HEK293T (cell line): ENCODE measurements around the gene CCSER1.

Source experiments
- BHLHE40 ChIP-seq: fragments of 450-650 bp; IDR thresholded peaks from 2 replicates; pipeline ENCODE4 v1.6.1; 2016; ENCODE audit warnings: mild to moderate bottlenecking, moderate library complexity, borderline replicate concordance
- FOXK2 ChIP-seq: fragments of 450-650 bp; IDR thresholded peaks from 2 replicates; pipeline ENCODE4 v1.6.1; 2016; ENCODE audit warnings: mild to moderate bottlenecking
- FOXM1 ChIP-seq: fragments of 450-650 bp; IDR thresholded peaks from 2 replicates; pipeline ENCODE4 v1.6.1; 2017; ENCODE audit warnings: mild to moderate bottlenecking, borderline replicate concordance
- LEF1 ChIP-seq: fragments of 450-650 bp; IDR thresholded peaks from 2 replicates; pipeline ENCODE4 v1.6.1; 2017; ENCODE audit warnings: mild to moderate bottlenecking, borderline replicate concordance
- PKNOX1 ChIP-seq: fragments of 450-650 bp; IDR thresholded peaks from 2 replicates; pipeline ENCODE4 v1.6.1; 2016
- SP1 ChIP-seq: fragments of 450-650 bp; IDR thresholded peaks from 2 replicates; pipeline ENCODE4 v1.6.1; 2017
- SUZ12 ChIP-seq: fragments of 450-650 bp; IDR thresholded peaks from 2 replicates; pipeline ENCODE4 v1.6.1; 2016; ENCODE audit warnings: mild to moderate bottlenecking
- TARDBP ChIP-seq: fragments of 450-650 bp; IDR thresholded peaks from 2 replicates; pipeline ENCODE4 v1.6.1; 2016

GRCh38 chr4:90160044-90160443 is 32.9 kb downstream of the CCSER1 start:
- no peak for TF ChIP-seq TARDBP
- no peak for TF ChIP-seq BHLHE40
- TF ChIP-seq SP1 = no peak
- TF ChIP-seq FOXK2 = no peak
- no peak for TF ChIP-seq LEF1
- no peak for TF ChIP-seq PKNOX1
- TF ChIP-seq SUZ12 = no peak
- no peak for TF ChIP-seq FOXM1
